Vagina (tissue), 2 donors: ENCODE results near the gene ZNF655. TPM values are rescaled to one million over a fixed set of nuclear protein-coding genes. Genes with fewer than 3 reads are reported as not detected.

Source experiments
- DNase-seq, 2 donors: peaks; one replicate each; pipeline ENCODE4 v3.0.0-alpha.2; 2017; ENCODE audit errors: extremely low spot score in 2 of 2
- H3K27ac ChIP-seq: fragments of 200-600 bp; sonication (generic); one replicate; pipeline ENCODE4 v1.5.1; 2019
- H3K27me3 ChIP-seq: fragments of 200-600 bp; sonication (generic); one replicate; pipeline ENCODE4 v1.5.1; 2019
- H3K36me3 ChIP-seq, 2 donors: fragments of 200-600 bp; sonication (generic); one replicate each; pipeline ENCODE4 v1.5.1; 2017 to 2019
- H3K4me1 ChIP-seq: fragments of 200-600 bp; sonication (generic); one replicate; pipeline ENCODE4 v1.5.1; 2019
- H3K4me3 ChIP-seq, 2 donors: fragments of 200-600 bp; sonication (generic); 1 replicate in 1 of 2; 2 replicates in 1 of 2; pipeline ENCODE4 v1.5.1; 2016 to 2019
- H3K9me3 ChIP-seq: fragments of 200-600 bp; sonication (generic); one replicate; pipeline ENCODE4 v1.5.1; 2019
- CTCF ChIP-seq, 3 experiments: fragments of 450-650 bp in 2 of 3; fragments of 200-600 bp in 1 of 3; sonication (generic) in 1 of 3; IDR thresholded peaks; one replicate each; pipeline ENCODE4 v1.5.1; 2017 to 2019; ENCODE audit warnings: antibody characterized with exemption in 3 of 3, mild to moderate bottlenecking in 2 of 3, moderate library complexity in 2 of 3
- POLR2A ChIP-seq, 2 donors: fragments of 450-650 bp; IDR thresholded peaks; one replicate each; pipeline ENCODE4 v1.6.1; 2017; ENCODE audit warnings: antibody characterized with exemption in 2 of 2, mild to moderate bottlenecking in 2 of 2, moderate library complexity in 2 of 2
- POLR2AphosphoS5 ChIP-seq, 2 donors: sonication (generic); formaldehyde crosslinking; IDR thresholded peaks; one replicate each; pipeline ENCODE4 v1.9.0; 2017; ENCODE audit warnings: antibody characterized with exemption in 2 of 2, mild to moderate bottlenecking in 2 of 2, low read depth in 1 of 2; ENCODE audit not compliant: insufficient read depth in 1 of 2
- intact Hi-C: fragments of 100-400 bp; cut with DNase I; formaldehyde crosslinking; loops from one replicate; pipeline ENCODE4 v1.15.1; 2023
- total RNA-seq: library from RNA; depleted of rRNA; stranded (reverse); fragments of >200 nt; gene quantifications from one replicate; pipeline ENCODE4 v1.2.3, GENCODE V29; 2016

The ZNF655 gene
- total RNA-seq, 1 donor from 2014 or later = 144 TPM

- H3K4me1 ChIP-seq = peaks cover 75% of the 10 kb centered on the region
- no peaks in the 10 kb centered on the region for H3K27me3 ChIP-seq
- no peak for TF ChIP-seq POLR2A (IDR thresholded peaks at IDR 0.05)
- no peak for TF ChIP-seq POLR2AphosphoS5 (IDR thresholded peaks at IDR 0.05; ENCODE audit: insufficient read depth in 1 of 2, low read depth in 1 of 2)
- TF ChIP-seq CTCF (IDR thresholded peaks at IDR 0.05) = no peak
- peak overlapping the region; percentile 70 to 84 for H3K4me3 ChIP-seq
- peak overlapping the region; percentile 96 for H3K27ac ChIP-seq
- H3K36me3 ChIP-seq = peaks cover 4 to 44% of the 10 kb centered on the region in 2 donors
- no peaks in the 10 kb centered on the region for H3K9me3 ChIP-seq
- intact Hi-C loops = no loop called here
- DNase-seq = no peak
Measured at GRCh38 chr7:99559175-99559915, 903 bp downstream of the ZNF655 start.

GRCh38 chr7:99560834-99561736, 2.6 kb downstream of the ZNF655 start:
- Histone ChIP-seq H3K4me3 (no peak overlapping the region), H3K36me3 (peaks cover 4 to 43% of the 10 kb centered on the region in 2 donors), H3K9me3 (no peaks in the 10 kb centered on the region), H3K4me1 (peaks cover 70% of the 10 kb centered on the region), H3K27ac (peak overlapping the region; percentile 85), H3K27me3 (no peaks in the 10 kb centered on the region)
- DNase-seq = no peak
- TF ChIP-seq CTCF (IDR thresholded peaks at IDR 0.05) (no peak), POLR2A (IDR thresholded peaks at IDR 0.05) (no peak), POLR2AphosphoS5 (IDR thresholded peaks at IDR 0.05; ENCODE audit: insufficient read depth in 1 of 2, low read depth in 1 of 2) (peak in 1 of 2 donors; percentile 62)
- intact Hi-C loops = no loop called here

GRCh38 chr7:99561737-99562051, 3.3 kb downstream of the ZNF655 start:
- H3K4me3 ChIP-seq = no peak overlapping the region
- intact Hi-C loops = no loop called here
- H3K4me1 ChIP-seq = peaks cover 64% of the 10 kb centered on the region
- H3K9me3 ChIP-seq = no peaks in the 10 kb centered on the region
- TF ChIP-seq POLR2A (IDR thresholded peaks at IDR 0.05) = no peak
- H3K36me3 ChIP-seq = peaks cover 4 to 48% of the 10 kb centered on the region in 2 donors
- no peaks in the 10 kb centered on the region for H3K27me3 ChIP-seq
- no peak for DNase-seq
- peak overlapping the region; percentile 85 for H3K27ac ChIP-seq

- H3K27ac ChIP-seq = peak overlapping the region; percentile 85
- DNase-seq = no peak
- H3K4me3 ChIP-seq = no peak overlapping the region
- H3K27me3 ChIP-seq = no peaks in the 10 kb centered on the region
- intact Hi-C loops = no loop called here
- H3K9me3 ChIP-seq = no peaks in the 10 kb centered on the region
- H3K4me1 ChIP-seq = peaks cover 59% of the 10 kb centered on the region
- H3K36me3 ChIP-seq = peaks cover 4 to 48% of the 10 kb centered on the region in 2 donors
- TF ChIP-seq CTCF (IDR thresholded peaks at IDR 0.05) = no peak
- TF ChIP-seq POLR2AphosphoS5 (IDR thresholded peaks at IDR 0.05; ENCODE audit: insufficient read depth in 1 of 2, low read depth in 1 of 2) = no peak
- TF ChIP-seq POLR2A (IDR thresholded peaks at IDR 0.05) = no peak
Measured at GRCh38 chr7:99562114-99562784, 3.8 kb downstream of the ZNF655 start.

GRCh38 chr7:99562832-99563231, 4.4 kb downstream of the ZNF655 start:
- no peaks in the 10 kb centered on the region for H3K9me3 ChIP-seq
- DNase-seq = no peak
- intact Hi-C loops = no loop called here
- no peak for TF ChIP-seq CTCF (IDR thresholded peaks at IDR 0.05)
- TF ChIP-seq POLR2AphosphoS5 (IDR thresholded peaks at IDR 0.05; ENCODE audit: insufficient read depth in 1 of 2, low read depth in 1 of 2) = peak in 1 of 2 donors; percentile 75
- TF ChIP-seq POLR2A (IDR thresholded peaks at IDR 0.05) = no peak
- H3K36me3 ChIP-seq = peaks cover 4 to 48% of the 10 kb centered on the region in 2 donors
- H3K27ac ChIP-seq = peak overlapping the region; percentile 85
- H3K4me3 ChIP-seq = no peak overlapping the region
- H3K4me1 ChIP-seq = peaks cover 53% of the 10 kb centered on the region
- H3K27me3 ChIP-seq = no peaks in the 10 kb centered on the region
